IPS-NIHi11 (cell line): Measurements from ENCODE around the gene PIGM.

ENCODE experiments used
- DNase-seq: peaks from one replicate; pipeline ENCODE4 v3.0.0; 2012; ENCODE audit warnings: mixed read lengths, low spot score

Gene PIGM

DNA sequence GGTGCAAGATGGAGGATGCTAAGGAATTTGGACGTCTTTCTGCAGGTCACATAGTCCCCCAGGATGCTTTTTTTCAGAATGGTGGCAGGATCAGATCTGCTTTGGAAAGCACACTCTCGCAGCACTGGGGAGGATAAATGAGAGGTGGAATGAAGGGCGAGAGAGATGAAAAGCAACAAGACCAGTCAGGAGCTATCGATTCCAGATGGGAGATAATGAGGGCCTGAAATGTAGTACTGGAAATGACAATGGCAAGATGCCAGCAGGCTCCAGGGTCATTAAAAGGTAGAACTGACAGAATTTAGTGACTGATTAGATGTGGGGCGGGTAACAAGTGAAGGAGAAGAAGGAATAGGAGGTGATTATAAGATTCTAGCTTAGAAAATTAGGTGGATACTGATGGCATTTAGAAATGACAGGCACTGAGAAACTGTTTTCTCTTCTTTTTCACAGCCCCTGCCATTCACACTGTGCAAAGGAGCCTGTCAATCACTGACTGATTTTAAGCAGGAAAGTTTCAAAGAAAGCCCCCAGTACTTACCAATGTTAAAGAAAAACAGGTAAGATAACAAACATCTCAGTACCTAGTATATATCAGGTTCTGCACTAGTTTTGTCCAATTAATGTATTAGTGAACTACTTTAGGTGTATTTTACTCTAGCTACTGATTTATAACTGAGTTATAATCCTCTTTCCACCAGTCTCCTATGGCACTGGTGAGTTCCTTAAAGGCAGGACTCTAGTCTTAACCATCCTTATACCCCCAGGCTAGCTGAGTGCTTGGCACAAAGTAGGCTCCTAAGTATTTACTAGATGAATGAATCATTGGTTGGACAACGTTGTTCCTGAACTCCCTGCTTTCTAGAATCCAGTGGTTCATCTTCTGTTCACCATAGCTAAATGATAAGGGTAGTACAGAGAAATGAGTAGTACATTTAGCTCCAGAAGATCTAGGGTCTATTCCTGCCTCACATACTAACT, 9.2 kb downstream of the PIGM start:
- DNase-seq, result no peak

- no peak for DNase-seq
Observed at GRCh38 chr1:160021376-160022074, 10.3 kb downstream of the PIGM start.

GRCh38 chr1:160020196-160020595, 11.6 kb downstream of the PIGM start:
- no peak for DNase-seq

- DNase-seq, result no peak
Observed at GRCh38 chr1:160018900-160019299, 12.9 kb downstream of the PIGM start.

GRCh38 chr1:160018347-160018746, 13.4 kb downstream of the PIGM start:
- no peak for DNase-seq

DNA sequence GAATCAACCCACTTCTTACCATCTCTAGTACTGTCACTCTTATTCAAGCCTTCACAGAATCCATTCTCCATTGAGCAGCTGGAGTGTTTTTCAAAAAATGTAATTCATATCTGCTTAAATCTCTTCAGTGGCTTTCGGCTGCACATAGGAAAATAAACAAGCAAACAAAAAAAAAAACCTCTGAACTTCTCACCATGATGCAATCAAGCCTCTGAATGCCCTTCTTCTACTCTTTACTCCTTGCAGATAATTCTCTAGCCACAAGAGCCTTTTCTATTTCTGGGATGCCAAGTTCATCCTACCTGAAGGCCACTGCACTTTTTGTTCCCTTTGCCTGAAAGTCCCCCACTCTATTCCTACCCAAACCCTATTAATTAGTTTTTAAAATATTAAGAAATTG, 14.2 kb downstream of the PIGM start:
- no peak for DNase-seq

GRCh38 chr1:160011781-160012180, 20.0 kb downstream of the PIGM start:
- no peak for DNase-seq

DNA sequence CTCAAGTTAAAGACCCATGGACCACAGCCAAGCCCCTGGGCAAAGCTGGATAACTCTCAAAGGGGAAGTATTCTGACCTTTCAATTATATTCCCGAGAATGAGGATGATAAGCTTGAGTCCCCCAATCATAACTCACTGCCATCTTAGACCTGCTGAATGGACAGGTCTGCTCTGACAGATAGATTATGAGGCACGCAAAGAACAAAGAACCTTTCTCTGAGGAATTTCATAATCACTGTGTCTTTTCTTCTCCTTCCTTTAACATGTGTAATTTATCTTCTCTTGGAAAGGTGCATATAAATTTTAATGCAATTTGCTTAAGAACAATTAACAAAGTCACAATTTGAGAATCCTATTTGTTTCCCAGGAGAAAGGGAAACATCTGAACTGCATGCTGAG, 22.0 kb downstream of the PIGM start:
- DNase-seq, result no peak

GRCh38 chr1:160009081-160009480, 22.7 kb downstream of the PIGM start:
- no peak for DNase-seq

- peak; percentile 44 for DNase-seq
Observed at GRCh38 chr1:160007577-160008200, 24.1 kb downstream of the PIGM start.

GRCh38 chr1:160006312-160006940, 25.4 kb downstream of the PIGM start:
- peak; percentile 88 for DNase-seq

GRCh38 chr1:160005070-160005469, 26.7 kb downstream of the PIGM start:
- no peak for DNase-seq

DNA sequence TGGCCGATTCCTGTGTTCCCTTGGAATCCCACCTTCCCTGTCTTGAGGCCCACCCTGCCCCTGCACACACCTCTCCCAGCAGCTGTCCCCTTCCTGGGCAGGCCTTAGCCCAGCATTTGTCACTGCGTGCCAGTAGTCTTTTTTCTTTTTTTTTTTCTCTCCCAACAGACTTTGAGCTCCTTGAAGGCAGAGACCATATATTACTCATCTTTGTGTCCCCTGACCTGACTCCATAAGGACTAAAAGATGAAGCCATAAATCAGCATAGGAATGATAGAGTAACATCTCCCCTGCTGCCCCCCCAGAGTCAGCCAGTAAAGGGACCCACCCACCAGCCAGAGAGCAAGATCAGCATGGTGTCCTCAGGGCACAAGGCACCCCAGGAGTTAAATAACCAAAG, 27.4 kb downstream of the PIGM start:
- no peak for DNase-seq

GRCh38 chr1:160004001-160004400, 27.8 kb downstream of the PIGM start:
- no peak for DNase-seq

DNA sequence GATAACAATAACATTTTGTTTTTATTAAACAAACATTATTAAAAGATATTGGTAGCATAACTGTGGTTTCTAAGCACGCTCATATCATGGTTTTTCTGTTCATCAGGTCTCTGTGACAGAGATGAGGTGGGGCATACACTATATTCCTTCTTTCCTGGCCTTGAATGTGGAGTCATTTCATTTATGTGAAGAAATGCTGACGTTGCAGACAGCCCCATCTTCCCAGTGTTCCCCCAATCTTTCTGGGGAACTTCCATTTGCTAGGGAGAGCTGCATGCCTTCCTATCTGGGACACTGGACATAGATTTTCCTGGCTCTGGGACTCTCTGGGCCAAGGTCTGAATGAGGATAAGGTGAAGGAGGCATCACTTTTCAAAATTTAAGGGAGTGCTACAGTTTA, 30.4 kb downstream of the PIGM start:
- DNase-seq, result no peak

- no peak for DNase-seq
Observed at GRCh38 chr1:159999204-159999603, 32.6 kb downstream of the PIGM start.

- DNase-seq, result no peak
Observed at GRCh38 chr1:159996653-159997052, 35.1 kb downstream of the PIGM start.

DNA sequence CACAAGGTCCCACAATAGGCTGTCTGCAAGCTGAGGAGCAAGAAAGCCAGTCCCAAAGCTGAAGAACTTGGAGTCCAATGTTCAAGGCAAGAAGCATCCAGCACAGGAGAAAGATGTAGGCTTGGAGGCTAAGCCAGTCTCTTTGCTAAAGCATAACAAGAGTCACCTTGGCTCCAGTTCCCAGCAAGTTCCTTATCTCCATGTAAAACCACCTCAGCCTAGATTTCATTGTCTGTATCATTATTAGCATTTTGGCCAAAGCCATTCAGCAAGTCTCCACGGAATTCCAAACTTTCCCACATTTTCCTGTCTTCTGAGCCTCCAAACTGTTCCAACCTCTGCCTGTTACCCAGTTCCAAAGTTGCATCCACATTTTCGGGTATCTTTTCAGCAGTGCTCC, 36.9 kb downstream of the PIGM start:
- DNase-seq, result no peak

- DNase-seq, result no peak
Observed at GRCh38 chr1:159993911-159994310, 37.9 kb downstream of the PIGM start.

- no peak for DNase-seq
Observed at GRCh38 chr1:159992161-159992560, 39.6 kb downstream of the PIGM start.

GRCh38 chr1:159991513-159991912, 40.3 kb downstream of the PIGM start:
- no peak for DNase-seq

GRCh38 chr1:159990005-159990404, 41.8 kb downstream of the PIGM start:
- DNase-seq, result no peak
